ENCODE results near the gene SLC38A4. TPM values are rescaled to one million over a fixed set of nuclear protein-coding genes. Genes with fewer than 3 reads are reported as not detected.

The SLC38A4 gene
- polyA plus RNA-seq, 4 donors: 0.22 to 0.93 TPM; not detected in 2

DNA sequence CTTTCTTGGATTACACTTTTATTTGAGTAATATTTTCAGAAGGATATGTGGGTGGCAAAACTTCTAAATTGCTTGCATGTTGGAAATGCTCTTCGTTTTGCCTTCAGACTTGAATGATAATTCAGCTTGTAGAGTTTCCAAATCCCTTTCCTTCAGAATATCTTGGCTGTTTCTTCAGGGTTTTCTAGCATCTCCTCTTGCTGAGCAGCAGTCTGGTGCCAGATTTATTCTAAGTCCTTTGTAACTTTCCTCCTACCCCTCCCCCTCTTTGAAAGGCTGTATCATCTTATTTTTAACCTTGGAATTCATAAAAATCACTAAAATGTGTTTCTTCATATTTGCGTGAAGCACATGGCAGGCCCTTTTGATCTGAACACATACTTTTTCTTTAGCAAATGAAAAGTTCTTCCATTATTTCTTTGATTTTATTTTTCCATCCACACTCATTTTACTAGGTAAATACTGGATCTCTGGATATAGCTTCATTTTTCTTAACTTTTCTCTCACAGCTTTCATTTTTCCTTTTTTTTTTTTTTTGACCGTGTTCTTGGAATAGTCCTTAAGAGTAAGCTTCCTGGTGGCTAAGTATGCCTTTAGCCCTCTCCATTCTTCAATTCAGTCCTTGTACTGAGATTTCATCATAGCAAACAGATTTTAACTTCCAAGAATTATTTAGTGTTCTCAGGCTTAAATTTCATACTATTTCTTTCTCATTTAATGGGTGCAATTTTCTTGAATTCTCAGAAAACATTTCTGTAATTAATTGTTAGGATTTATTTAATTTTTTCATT lies 102.0 kb downstream of the SLC38A4 start:
- no peak for DNase-seq
- H3K27ac ChIP-seq (ENCODE audit: low read depth in 1 of 3, low read length in 2 of 3): no peak overlapping the region
- no peak overlapping the region for H3K4me3 ChIP-seq (ENCODE audit: low read depth in 1 of 3, low read length in 3 of 3)
- H3K4me1 ChIP-seq (ENCODE audit: control insufficient read depth in 3 of 3, insufficient read depth in 2 of 3, low read depth in 1 of 3, low read length in 2 of 3): peaks cover 0 to 3% (median 0%) of the 10 kb centered on the region in 3 donors
- WGBS, 3 donors: 55 to 60% (median 59%) methylated on average over 3 of the region's 3 CpGs
- H3K9me3 ChIP-seq (ENCODE audit: control insufficient read depth in 2 of 2, insufficient read depth in 1 of 2, low read depth in 1 of 2, low read length in 1 of 2): peaks cover 0 to 7% of the 10 kb centered on the region in 2 donors
- no peaks in the 10 kb centered on the region for H3K36me3 ChIP-seq (ENCODE audit: control insufficient read depth in 3 of 3, insufficient read depth in 2 of 3, low read depth in 1 of 3, low read length in 3 of 3)
- no peak for FAIRE-seq
- H3K27me3 ChIP-seq (ENCODE audit: control insufficient read depth in 3 of 3, insufficient read depth in 3 of 3, low read length in 3 of 3): no peaks in the 10 kb centered on the region

DNA sequence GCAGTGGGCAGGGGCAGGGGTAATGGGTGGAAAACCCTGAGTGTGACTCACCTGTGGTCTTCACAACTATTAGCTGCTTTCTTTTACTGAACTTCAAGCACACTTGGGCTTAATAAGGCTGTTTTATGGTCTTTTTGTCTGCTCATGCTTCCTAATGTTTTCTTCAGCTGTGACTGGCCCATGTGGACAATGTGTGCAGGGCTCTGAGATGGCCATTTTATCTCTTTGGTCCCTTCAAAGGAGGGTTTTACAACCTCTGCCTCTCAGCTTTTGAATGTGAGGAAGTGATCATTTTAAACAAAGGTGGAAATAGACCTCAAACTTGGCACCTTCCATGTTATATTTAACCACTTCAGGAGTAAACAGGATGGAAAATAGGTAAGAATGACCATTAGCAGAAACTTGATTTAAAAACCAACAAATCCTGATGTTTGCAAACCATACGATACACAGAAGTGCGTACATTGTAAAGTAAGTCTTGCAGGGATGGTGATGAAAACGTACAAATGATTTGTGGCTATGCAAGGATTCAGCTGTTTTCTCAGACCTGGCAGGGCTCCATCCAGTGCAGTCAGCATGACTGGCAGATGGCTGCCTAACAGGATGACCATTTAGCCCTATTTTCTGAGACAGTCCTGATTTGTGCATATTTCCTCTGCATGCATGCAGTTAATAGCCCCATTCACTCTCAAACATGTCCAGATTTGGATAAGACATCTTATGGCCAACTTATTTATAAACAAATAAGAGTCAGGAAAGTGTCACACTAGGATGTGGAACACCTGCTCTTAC lies 103.2 kb downstream of the SLC38A4 start:
- 59 to 88% (median 85%) methylated on average over 3 of the region's 3 CpGs for WGBS, 3 donors
- no peaks in the 10 kb centered on the region for H3K36me3 ChIP-seq (ENCODE audit: control insufficient read depth in 3 of 3, insufficient read depth in 2 of 3, low read depth in 1 of 3, low read length in 3 of 3)
- H3K27ac ChIP-seq (ENCODE audit: low read depth in 1 of 3, low read length in 2 of 3): no peak overlapping the region
- H3K9me3 ChIP-seq (ENCODE audit: control insufficient read depth in 2 of 2, insufficient read depth in 1 of 2, low read depth in 1 of 2, low read length in 1 of 2): peaks cover 0 to 4% of the 10 kb centered on the region in 2 donors
- peaks cover 0 to 3% (median 0%) of the 10 kb centered on the region in 3 donors for H3K4me1 ChIP-seq (ENCODE audit: control insufficient read depth in 3 of 3, insufficient read depth in 2 of 3, low read depth in 1 of 3, low read length in 2 of 3)
- H3K4me3 ChIP-seq (ENCODE audit: low read depth in 1 of 3, low read length in 3 of 3): no peak overlapping the region
- FAIRE-seq (no peak), DNase-seq (no peak)
- no peaks in the 10 kb centered on the region for H3K27me3 ChIP-seq (ENCODE audit: control insufficient read depth in 3 of 3, insufficient read depth in 3 of 3, low read length in 3 of 3)

- Histone ChIP-seq H3K36me3 (ENCODE audit: control insufficient read depth in 3 of 3, insufficient read depth in 2 of 3, low read depth in 1 of 3, low read length in 3 of 3) (no peaks in the 10 kb centered on the region), H3K27ac (ENCODE audit: low read depth in 1 of 3, low read length in 2 of 3) (no peak overlapping the region), H3K4me1 (ENCODE audit: control insufficient read depth in 3 of 3, insufficient read depth in 2 of 3, low read depth in 1 of 3, low read length in 2 of 3) (peaks cover 0 to 3% (median 0%) of the 10 kb centered on the region in 3 donors), H3K27me3 (ENCODE audit: control insufficient read depth in 3 of 3, insufficient read depth in 3 of 3, low read length in 3 of 3) (no peaks in the 10 kb centered on the region), H3K4me3 (ENCODE audit: low read depth in 1 of 3, low read length in 3 of 3) (no peak overlapping the region), H3K9me3 (ENCODE audit: control insufficient read depth in 2 of 2, insufficient read depth in 1 of 2, low read depth in 1 of 2, low read length in 1 of 2) (no peaks in the 10 kb centered on the region)
- DNase-seq (no peak), FAIRE-seq (no peak)
- 87 to 94% (median 87%) methylated on average over 3 of the region's 3 CpGs for WGBS, 3 donors
These were observed 107.3 kb downstream of the SLC38A4 start for GRCh38 chr12:46718495-46718894.

- Histone ChIP-seq H3K36me3 (ENCODE audit: control insufficient read depth in 3 of 3, insufficient read depth in 2 of 3, low read depth in 1 of 3, low read length in 3 of 3) (no peaks in the 10 kb centered on the region), H3K4me3 (ENCODE audit: low read depth in 1 of 3, low read length in 3 of 3) (no peak overlapping the region), H3K4me1 (ENCODE audit: control insufficient read depth in 3 of 3, insufficient read depth in 2 of 3, low read depth in 1 of 3, low read length in 2 of 3) (peaks cover 0 to 3% (median 0%) of the 10 kb centered on the region in 3 donors), H3K27ac (ENCODE audit: low read depth in 1 of 3, low read length in 2 of 3) (no peak overlapping the region), H3K27me3 (ENCODE audit: control insufficient read depth in 3 of 3, insufficient read depth in 3 of 3, low read length in 3 of 3) (no peaks in the 10 kb centered on the region), H3K9me3 (ENCODE audit: control insufficient read depth in 2 of 2, insufficient read depth in 1 of 2, low read depth in 1 of 2, low read length in 1 of 2) (no peaks in the 10 kb centered on the region)
- 87 to 91% (median 89%) methylated on average over 3 of the region's 3 CpGs for WGBS, 3 donors
- no peak for FAIRE-seq
- no peak for DNase-seq
These were observed 107.9 kb downstream of the SLC38A4 start for GRCh38 chr12:46717868-46718267.

DNA sequence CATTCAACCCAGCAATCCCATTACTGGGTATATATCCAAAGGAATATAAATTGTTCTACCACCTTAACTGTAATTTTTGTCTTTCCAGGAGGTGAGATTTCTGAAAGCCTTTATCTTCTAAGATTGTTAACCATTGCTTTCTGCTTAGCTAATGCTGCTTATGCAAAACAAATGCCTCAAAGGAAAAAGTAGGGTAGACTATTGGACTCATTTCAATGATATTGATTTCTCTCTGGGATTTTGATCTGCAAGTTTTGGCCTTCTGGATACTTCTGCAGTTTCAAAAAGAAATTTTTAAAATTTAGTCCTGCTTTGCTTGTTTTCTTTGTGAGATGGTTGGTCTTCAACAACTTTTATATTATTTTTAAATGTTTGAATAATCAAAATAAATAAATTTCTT lies 108.6 kb downstream of the SLC38A4 start:
- H3K4me3 ChIP-seq (ENCODE audit: low read depth in 1 of 3, low read length in 3 of 3): no peak overlapping the region
- DNase-seq (no peak), FAIRE-seq (no peak)
- H3K4me1 ChIP-seq (ENCODE audit: control insufficient read depth in 3 of 3, insufficient read depth in 2 of 3, low read depth in 1 of 3, low read length in 2 of 3): peaks cover 0 to under 1% (median 0%) of the 10 kb centered on the region in 3 donors
- H3K27ac ChIP-seq (ENCODE audit: low read depth in 1 of 3, low read length in 2 of 3): no peak overlapping the region
- H3K36me3 ChIP-seq (ENCODE audit: control insufficient read depth in 3 of 3, insufficient read depth in 2 of 3, low read depth in 1 of 3, low read length in 3 of 3): no peaks in the 10 kb centered on the region
- no peaks in the 10 kb centered on the region for H3K9me3 ChIP-seq (ENCODE audit: control insufficient read depth in 2 of 2, insufficient read depth in 1 of 2, low read depth in 1 of 2, low read length in 1 of 2)
- H3K27me3 ChIP-seq (ENCODE audit: control insufficient read depth in 3 of 3, insufficient read depth in 3 of 3, low read length in 3 of 3): no peaks in the 10 kb centered on the region
